Cardiac muscle cell (in vitro differentiated cells and primary cell): Measurements from ENCODE around the gene GDF2. TPM values are rescaled to one million over a fixed set of nuclear protein-coding genes. Genes with fewer than 3 reads are reported as not detected.

Source experiments
- DNase-seq, 2 donors: peaks; one replicate each; pipeline versions ENCODE4 v3.0.0 to v3.0.0-alpha.2; 2010 to 2017; ENCODE audit warnings: low read depth in 1 of 2, low spot score in 1 of 2
- H3K27ac ChIP-seq: fragments of 200-600 bp; sonication (generic); 2 replicates; pipeline ENCODE4 v1.5.1; 2016
- H3K27me3 ChIP-seq: fragments of 200-600 bp; sonication (generic); 2 replicates; pipeline ENCODE4 v1.6.0; 2016; ENCODE audit warnings: control low read depth
- H3K36me3 ChIP-seq: fragments of 200-600 bp; sonication (generic); 2 replicates; pipeline ENCODE4 v1.5.1; 2016; ENCODE audit warnings: control low read depth
- H3K4me1 ChIP-seq: fragments of 200-600 bp; sonication (generic); 2 replicates; pipeline ENCODE4 v1.8.1; 2017; ENCODE audit warnings: low read depth, mild to moderate bottlenecking, mixed run types
- H3K4me3 ChIP-seq: fragments of 200-600 bp; sonication (generic); 2 replicates; pipeline ENCODE4 v1.5.1; 2016; ENCODE audit warnings: mild to moderate bottlenecking
- H3K9me3 ChIP-seq: fragments of 200-600 bp; sonication (generic); 2 replicates; pipeline ENCODE4 v1.5.1; 2017; ENCODE audit warnings: low read depth, mild to moderate bottlenecking, control low read depth
- polyA plus RNA-seq: library from polyadenylated mRNA; unstranded; fragments of >200 nt; fragmentation: Nextera tagmentation; extraction: Ambion mirVana; gene quantifications from 2 replicates; pipeline ENCODE4 v1.2.1, GENCODE V29; 2016
- total RNA-seq: library from RNA; depleted of rRNA; stranded (reverse); fragments of >200 nt; gene quantifications from 2 replicates; pipeline ENCODE4 v1.2.3, GENCODE V29; 2016
- TF ChIP-seq, protein P1 (sequence below): IDR thresholded peaks from 2 replicates; pipeline ENCODE4 v1.5.1; 2012; ENCODE audit warnings: low read depth, mild to moderate bottlenecking, low read length

The GDF2 gene
- total and polyA plus RNA-seq, 2 experiments from 2014 or later = 3.5 to 4.4 TPM

GRCh38 chr10:47359101-47359500 lies 36.8 kb downstream of the GDF2 start:
- TF ChIP-seq, protein P1, sequence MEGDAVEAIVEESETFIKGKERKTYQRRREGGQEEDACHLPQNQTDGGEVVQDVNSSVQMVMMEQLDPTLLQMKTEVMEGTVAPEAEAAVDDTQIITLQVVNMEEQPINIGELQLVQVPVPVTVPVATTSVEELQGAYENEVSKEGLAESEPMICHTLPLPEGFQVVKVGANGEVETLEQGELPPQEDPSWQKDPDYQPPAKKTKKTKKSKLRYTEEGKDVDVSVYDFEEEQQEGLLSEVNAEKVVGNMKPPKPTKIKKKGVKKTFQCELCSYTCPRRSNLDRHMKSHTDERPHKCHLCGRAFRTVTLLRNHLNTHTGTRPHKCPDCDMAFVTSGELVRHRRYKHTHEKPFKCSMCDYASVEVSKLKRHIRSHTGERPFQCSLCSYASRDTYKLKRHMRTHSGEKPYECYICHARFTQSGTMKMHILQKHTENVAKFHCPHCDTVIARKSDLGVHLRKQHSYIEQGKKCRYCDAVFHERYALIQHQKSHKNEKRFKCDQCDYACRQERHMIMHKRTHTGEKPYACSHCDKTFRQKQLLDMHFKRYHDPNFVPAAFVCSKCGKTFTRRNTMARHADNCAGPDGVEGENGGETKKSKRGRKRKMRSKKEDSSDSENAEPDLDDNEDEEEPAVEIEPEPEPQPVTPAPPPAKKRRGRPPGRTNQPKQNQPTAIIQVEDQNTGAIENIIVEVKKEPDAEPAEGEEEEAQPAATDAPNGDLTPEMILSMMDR = no peak
- no peak overlapping the region for H3K27ac ChIP-seq
- H3K4me1 ChIP-seq = no peaks in the 10 kb centered on the region
- no peak for DNase-seq
- no peaks in the 10 kb centered on the region for H3K27me3 ChIP-seq
- no peaks in the 10 kb centered on the region for H3K9me3 ChIP-seq
- H3K36me3 ChIP-seq = no peaks in the 10 kb centered on the region
- H3K4me3 ChIP-seq = no peak overlapping the region

DNA sequence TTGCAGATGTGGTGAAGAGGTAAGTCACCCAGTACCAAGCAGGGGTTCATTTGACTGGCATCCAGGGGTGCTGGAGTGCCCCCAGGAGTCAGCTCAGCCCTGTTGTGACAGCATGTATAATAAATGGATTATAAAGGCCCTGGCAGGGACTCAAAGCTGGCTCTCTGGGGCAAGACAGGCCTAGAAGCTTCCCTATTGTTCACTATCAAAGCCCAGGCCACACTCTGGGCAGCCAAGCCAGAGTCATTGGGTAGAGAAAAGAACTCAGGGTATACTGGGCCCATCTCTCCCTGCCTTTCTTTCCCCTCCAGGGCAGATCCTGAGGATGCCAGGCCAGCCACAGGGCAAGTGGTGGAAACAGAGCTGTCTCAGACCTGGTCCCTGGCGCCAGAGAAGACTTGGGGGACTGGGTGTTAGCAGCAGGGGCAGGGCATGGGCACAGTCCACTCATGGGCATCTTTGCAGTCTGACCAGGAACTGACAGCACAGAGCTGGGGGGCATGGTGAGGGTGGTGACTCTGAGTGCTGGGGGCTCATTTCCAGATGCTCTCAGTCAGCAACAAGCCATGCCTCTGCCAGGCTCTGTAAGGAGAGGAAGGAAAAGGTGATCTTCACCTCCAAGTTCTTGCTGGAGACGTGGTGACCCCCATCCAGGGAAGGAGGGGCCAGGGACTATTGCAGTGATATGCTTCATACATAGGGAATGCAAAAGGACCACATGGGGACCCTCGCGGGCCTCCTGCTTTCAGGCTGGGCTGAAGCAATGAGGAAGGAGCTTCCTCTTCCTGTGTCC lies 37.6 kb downstream of the GDF2 start:
- Histone ChIP-seq H3K27me3 (no peaks in the 10 kb centered on the region), H3K4me3 (no peak overlapping the region), H3K27ac (no peak overlapping the region), H3K4me1 (peaks cover 4% of the 10 kb centered on the region), H3K9me3 (no peaks in the 10 kb centered on the region), H3K36me3 (no peaks in the 10 kb centered on the region)
- no peak for DNase-seq
- TF ChIP-seq, protein P1 = no peak

DNA sequence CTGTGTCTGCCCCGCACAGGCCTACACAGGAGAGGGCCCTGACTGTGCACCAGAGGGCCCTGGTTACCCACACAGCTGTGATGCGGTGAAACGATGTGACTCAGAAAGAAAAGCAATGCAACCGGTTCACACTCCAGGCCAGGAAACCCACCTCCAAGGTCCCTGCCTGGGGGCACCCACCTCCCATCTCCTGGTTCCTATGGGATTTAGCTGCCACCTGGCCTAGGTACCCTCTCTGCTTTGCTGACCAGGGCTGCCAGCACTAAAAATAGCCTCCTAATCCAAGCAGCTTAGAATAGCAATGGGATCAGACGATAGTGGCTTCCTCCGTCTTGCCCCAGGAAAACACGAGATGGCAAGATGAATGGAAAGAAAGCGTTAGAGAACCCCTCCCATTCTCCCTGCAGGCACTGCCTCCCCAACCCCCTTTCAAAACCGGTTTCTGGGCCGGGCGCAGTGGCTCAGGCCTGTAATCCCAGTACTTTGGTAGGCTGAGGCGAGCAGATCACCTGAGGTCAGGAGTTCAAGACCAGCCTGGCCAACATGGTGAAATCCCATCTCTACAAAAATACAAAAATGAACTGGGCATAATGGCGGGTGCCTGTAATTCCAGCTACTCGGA lies 38.3 kb downstream of the GDF2 start:
- DNase-seq = no peak
- Histone ChIP-seq H3K4me1 (peaks cover 4% of the 10 kb centered on the region), H3K27me3 (no peaks in the 10 kb centered on the region), H3K9me3 (no peaks in the 10 kb centered on the region), H3K4me3 (no peak overlapping the region), H3K36me3 (no peaks in the 10 kb centered on the region), H3K27ac (no peak overlapping the region)
- TF ChIP-seq, protein P1 = no peak

- DNase-seq = peak; percentile 54 to 66
- no peaks in the 10 kb centered on the region for H3K36me3 ChIP-seq
- peaks cover 4% of the 10 kb centered on the region for H3K4me1 ChIP-seq
- no peak overlapping the region for H3K27ac ChIP-seq
- no peaks in the 10 kb centered on the region for H3K27me3 ChIP-seq
- H3K4me3 ChIP-seq = no peak overlapping the region
- TF ChIP-seq, protein P1 = peak; percentile 94
- no peaks in the 10 kb centered on the region for H3K9me3 ChIP-seq
Observed at GRCh38 chr10:47361293-47361692, 39.0 kb downstream of the GDF2 start.

- H3K36me3 ChIP-seq = no peaks in the 10 kb centered on the region
- no peak overlapping the region for H3K4me3 ChIP-seq
- H3K9me3 ChIP-seq = no peaks in the 10 kb centered on the region
- DNase-seq = no peak
- TF ChIP-seq, protein P1 = no peak
- H3K27me3 ChIP-seq = no peaks in the 10 kb centered on the region
- no peak overlapping the region for H3K27ac ChIP-seq
- H3K4me1 ChIP-seq = peaks cover 4% of the 10 kb centered on the region
Observed at GRCh38 chr10:47362199-47362598, 39.9 kb downstream of the GDF2 start.
